PFSK-1 (cell line): Measurements from ENCODE around the gene CARMIL1.

Source experiments
- FOXP2 ChIP-seq: optimal IDR thresholded peaks from 2 replicates; pipeline ENCODE3; 2011; ENCODE audit warnings: borderline replicate concordance, control low read depth, inconsistent platforms; ENCODE audit not compliant: insufficient read depth; ENCODE audit errors: extremely low read length, extremely low read depth
- POLR2AphosphoS5 ChIP-seq: IDR thresholded peaks from 2 replicates; pipeline ENCODE4 v1.6.1; 2012; ENCODE audit warnings: low read depth, mild to moderate bottlenecking, control low read depth, low read length, moderate library complexity
- SIN3A ChIP-seq: IDR thresholded peaks from 2 replicates; pipeline ENCODE4 v1.6.1; 2012; ENCODE audit warnings: mild to moderate bottlenecking, low read length, moderate library complexity, borderline replicate concordance; ENCODE audit not compliant: insufficient read depth
- TAF1 ChIP-seq: IDR thresholded peaks from 2 replicates; pipeline ENCODE4 v1.6.1; 2012; ENCODE audit warnings: low read length, control low read depth, borderline replicate concordance; ENCODE audit not compliant: insufficient read depth
- TF ChIP-seq, protein P1 (sequence below), 2 experiments: IDR thresholded peaks; 2 replicates each; pipeline versions ENCODE4 v1.6.1 to v1.8.0; 2011 to 2012; ENCODE audit warnings: low read depth in 2 of 2, low read length in 2 of 2, control low read depth in 1 of 2, inconsistent platforms in 1 of 2, mild to moderate bottlenecking in 1 of 2, moderate library complexity in 1 of 2; ENCODE audit not compliant: insufficient read depth in 1 of 2

CARMIL1 gene

GRCh38 chr6:25277386-25277785 lies 1.8 kb upstream of the CARMIL1 start:
- no peak for TF ChIP-seq SIN3A
- TF ChIP-seq POLR2AphosphoS5, result no peak
- no peak for TF ChIP-seq FOXP2
- no peak for TF ChIP-seq TAF1
- TF ChIP-seq, protein P1, sequence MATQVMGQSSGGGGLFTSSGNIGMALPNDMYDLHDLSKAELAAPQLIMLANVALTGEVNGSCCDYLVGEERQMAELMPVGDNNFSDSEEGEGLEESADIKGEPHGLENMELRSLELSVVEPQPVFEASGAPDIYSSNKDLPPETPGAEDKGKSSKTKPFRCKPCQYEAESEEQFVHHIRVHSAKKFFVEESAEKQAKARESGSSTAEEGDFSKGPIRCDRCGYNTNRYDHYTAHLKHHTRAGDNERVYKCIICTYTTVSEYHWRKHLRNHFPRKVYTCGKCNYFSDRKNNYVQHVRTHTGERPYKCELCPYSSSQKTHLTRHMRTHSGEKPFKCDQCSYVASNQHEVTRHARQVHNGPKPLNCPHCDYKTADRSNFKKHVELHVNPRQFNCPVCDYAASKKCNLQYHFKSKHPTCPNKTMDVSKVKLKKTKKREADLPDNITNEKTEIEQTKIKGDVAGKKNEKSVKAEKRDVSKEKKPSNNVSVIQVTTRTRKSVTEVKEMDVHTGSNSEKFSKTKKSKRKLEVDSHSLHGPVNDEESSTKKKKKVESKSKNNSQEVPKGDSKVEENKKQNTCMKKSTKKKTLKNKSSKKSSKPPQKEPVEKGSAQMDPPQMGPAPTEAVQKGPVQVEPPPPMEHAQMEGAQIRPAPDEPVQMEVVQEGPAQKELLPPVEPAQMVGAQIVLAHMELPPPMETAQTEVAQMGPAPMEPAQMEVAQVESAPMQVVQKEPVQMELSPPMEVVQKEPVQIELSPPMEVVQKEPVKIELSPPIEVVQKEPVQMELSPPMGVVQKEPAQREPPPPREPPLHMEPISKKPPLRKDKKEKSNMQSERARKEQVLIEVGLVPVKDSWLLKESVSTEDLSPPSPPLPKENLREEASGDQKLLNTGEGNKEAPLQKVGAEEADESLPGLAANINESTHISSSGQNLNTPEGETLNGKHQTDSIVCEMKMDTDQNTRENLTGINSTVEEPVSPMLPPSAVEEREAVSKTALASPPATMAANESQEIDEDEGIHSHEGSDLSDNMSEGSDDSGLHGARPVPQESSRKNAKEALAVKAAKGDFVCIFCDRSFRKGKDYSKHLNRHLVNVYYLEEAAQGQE (IDR thresholded peaks at IDR 0.05; ENCODE audit: insufficient read depth in 1 of 2, low read depth in 2 of 2, low read length in 2 of 2), result no peak

- TF ChIP-seq SIN3A (no peak), TAF1 (no peak), FOXP2 (no peak), POLR2AphosphoS5 (no peak)
- TF ChIP-seq, protein P1 (IDR thresholded peaks at IDR 0.05; ENCODE audit: insufficient read depth in 1 of 2, low read depth in 2 of 2, low read length in 2 of 2), result no peak
These were observed 1.3 kb upstream of the CARMIL1 start for GRCh38 chr6:25277857-25278256.

GRCh38 chr6:25278261-25278913 lies 787 bp upstream of the CARMIL1 start:
- TF ChIP-seq FOXP2, result no peak
- TF ChIP-seq, protein P1 (IDR thresholded peaks at IDR 0.05; ENCODE audit: insufficient read depth in 1 of 2, low read depth in 2 of 2, low read length in 2 of 2), result no peak
- TF ChIP-seq POLR2AphosphoS5, result no peak
- no peak for TF ChIP-seq TAF1
- no peak for TF ChIP-seq SIN3A

GRCh38 chr6:25279748-25280343 lies 672 bp downstream of the CARMIL1 start:
- no peak for TF ChIP-seq POLR2AphosphoS5
- no peak for TF ChIP-seq SIN3A
- TF ChIP-seq FOXP2, result no peak
- TF ChIP-seq TAF1, result no peak
- TF ChIP-seq, protein P1 (IDR thresholded peaks at IDR 0.05; ENCODE audit: insufficient read depth in 1 of 2, low read depth in 2 of 2, low read length in 2 of 2), result no peak
